Right ventricle myocardium superior (tissue), 1 donor: ENCODE data around the gene LRRFIP2. TPM values are rescaled to one million over a fixed set of nuclear protein-coding genes. Genes with fewer than 3 reads are reported as not detected.
"Not testable (repeated sequence)": the region's sequence is repeated elsewhere in the genome, so short reads cannot be mapped to it uniquely, and the experiment has no call there.

Experiments
- ATAC-seq: fragments of 200-7000 bp; cut with Tn5 transposase; one replicate; pipeline ENCODE4 v1.9.1; 2020; ENCODE audit warnings: mild to moderate bottlenecking; ENCODE audit not compliant: poor library complexity
- DNase-seq: peaks from one replicate; pipeline ENCODE4 v3.0.0-alpha.2; 2020
- intact Hi-C: fragments of 100-400 bp; cut with DNase I; formaldehyde crosslinking; loops from one replicate; pipeline ENCODE4 v1.11.2; 2022
- total RNA-seq: library from RNA; stranded (reverse); fragmentation: NEBNext Ultra II Directional; extraction: Animal tissue kit (Norgen Biotek cat#: 25700); gene quantifications from one replicate; pipeline ENCODE4 v1.2.1, GENCODE V29; 2021
- donor health status: DM: no; HTN: yes; CAD: no; lungs with severe emphysema.

The LRRFIP2 gene
- total RNA-seq, 1 donor from 2014 or later, result 150 TPM

DNA sequence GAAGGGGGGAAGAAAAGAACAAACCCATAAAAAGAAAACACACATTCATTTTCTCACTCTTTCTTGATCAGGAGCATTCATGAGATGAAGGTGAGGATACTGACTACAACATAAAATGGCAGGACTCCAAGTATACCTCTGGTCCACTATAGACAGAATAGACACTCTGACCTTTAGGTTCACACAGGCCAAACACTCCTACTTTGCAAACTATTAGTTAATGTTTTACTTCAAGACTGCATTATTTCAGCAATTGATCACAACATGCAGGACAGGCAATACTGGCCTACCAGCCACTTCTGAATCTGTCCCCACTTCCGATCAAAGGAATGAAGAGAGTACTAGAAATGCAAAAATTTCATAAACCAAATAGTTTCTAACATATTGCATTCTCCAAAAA is 47.0 kb downstream of the LRRFIP2 start:
- ATAC-seq, result no peak
- intact Hi-C loops, result no loop called here
- DNase-seq, result no peak

DNA sequence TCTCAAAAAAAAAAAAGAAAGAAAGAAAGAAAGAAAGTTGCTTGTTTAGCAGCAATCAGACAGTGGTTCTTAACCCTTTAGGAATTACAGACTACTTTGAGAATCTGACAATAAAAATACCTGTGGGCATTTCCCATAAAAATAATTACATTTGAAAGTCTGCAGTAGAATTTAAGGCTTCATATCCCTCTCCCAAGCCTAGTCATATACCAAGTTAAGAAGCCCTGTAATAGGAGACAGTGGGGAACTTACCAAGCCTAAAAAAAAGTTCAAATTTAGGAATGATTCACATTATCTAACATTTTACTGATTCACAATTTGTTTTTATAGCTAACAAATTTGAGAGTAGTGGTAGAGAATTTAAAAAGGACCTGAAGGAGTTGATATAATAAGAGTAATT is 47.5 kb downstream of the LRRFIP2 start:
- ATAC-seq, result no peak
- intact Hi-C loops, result no loop called here
- no peak for DNase-seq

DNA sequence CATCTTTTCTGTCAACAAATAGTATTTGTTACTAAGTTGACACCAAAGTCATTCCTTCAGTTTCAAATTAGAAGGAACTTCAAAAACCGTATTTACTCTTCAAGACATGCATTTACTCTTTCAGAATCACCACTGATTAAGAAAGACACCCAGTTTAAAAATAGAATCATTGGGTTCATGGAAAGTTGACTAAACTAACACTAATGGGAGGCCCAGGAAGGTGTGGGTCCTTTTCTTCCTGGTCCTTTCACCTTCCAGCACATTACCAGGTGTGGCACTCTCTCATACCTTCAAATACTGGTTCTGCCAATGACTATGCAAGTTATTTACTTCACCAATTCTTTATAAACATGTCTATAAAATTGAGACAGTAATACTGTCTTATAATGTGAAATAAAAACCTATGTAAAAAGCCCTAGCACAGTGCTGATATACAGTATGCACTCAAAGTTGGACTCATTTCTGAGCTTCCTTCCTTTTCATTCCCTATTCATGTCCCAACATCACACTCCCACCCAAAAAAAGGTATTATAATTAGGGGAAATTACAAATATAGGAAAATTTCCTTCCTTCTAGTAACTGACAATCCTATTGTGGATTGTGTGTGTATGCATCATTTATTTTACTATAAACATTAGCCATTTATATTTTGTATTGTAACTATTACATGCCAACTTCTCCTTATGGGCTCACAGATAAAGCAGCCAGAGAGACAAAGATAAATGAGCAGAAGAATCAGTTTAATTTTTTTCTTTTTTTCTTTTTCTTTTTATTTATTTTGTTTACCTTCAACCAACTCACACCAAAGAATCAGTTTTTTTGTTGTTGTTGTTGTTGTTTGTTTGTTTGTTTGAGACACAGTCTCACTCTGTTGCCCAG is 48.9 kb downstream of the LRRFIP2 start:
- ATAC-seq (no peak), DNase-seq (no peak)
- intact Hi-C loops, result no loop called here

DNA sequence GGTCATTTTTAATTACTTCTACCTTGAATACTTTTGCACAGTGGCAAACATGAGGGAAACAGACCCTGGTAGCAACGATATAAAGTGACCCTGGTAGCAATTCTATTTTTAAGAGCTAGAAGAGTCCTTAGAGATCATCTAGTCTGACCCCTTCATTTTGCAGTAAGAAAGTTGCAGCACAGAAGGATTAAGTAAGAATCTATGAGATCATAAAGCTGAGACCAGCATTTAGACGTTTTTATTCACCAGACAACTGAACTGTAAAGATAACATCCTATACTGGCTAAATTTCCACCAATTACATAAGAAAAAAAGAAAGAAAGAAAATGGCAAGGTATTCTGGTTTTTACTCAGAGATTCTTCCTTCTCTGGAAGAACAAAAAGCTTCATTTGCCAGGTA is 49.9 kb downstream of the LRRFIP2 start:
- no peak for ATAC-seq
- no peak for DNase-seq
- intact Hi-C loops, result no loop called here

DNA sequence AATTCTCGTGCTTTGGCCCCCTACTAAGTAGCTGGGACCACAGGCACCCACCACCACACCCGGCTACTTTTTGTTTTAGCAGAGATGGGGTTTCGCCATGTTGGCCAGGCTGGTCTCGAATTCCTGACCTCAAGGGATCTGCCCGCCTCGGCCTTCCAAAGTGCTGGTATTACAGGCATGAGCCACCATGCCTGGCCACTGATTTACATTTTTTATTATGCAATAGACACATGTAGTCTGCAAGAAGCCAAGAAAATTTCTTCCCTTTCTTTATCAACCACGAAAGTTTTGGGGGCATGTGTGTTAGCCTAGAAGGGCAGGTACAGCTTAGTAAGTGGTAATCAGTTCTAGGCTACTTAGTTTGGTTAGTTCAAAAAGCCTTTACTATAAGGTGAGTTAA is 51.1 kb downstream of the LRRFIP2 start:
- intact Hi-C loops, result no loop called here
- DNase-seq, result no peak
- ATAC-seq, result no peak

DNA sequence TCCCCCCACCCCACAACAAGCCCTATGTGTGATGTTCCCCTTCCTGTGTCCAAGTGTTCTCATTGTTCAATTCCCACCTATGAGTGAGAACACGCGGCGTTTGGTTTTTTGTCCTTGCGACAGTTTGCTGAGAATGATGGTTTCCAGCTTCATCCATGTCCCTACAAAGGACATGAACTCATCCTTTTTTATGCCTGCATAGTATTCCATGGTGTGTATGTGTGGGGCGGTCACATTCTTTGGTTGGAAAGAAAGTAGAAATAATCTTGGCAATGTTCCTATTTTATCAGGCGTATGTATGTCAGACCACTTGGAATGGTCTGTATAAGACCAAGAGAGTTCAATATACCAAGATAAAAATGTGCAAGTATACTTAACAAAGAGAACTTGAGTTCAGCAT is 52.3 kb downstream of the LRRFIP2 start:
- ATAC-seq, intact Hi-C loops, DNase-seq: not testable (repeated sequence)

DNA sequence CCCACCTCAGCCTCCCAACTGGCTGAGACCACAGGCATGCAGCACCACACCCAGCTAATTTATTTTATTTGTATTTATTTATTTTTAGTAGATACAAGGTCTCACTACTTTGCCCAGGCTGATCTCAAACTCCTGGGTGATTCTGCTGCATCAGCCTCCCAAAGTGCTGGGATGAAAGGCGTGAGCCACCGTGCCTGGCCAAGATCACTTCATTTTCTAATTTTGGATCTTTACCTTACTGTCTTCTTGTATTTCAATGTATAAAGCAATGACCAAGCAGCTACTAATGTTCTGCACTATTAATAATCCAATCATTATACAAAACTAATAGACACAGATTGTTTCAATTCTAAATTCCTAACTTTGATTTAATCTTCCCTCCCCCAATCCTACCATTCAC is 56.2 kb downstream of the LRRFIP2 start:
- ATAC-seq (peak; percentile 25), DNase-seq (no peak)
- intact Hi-C loops, result no loop called here

DNA sequence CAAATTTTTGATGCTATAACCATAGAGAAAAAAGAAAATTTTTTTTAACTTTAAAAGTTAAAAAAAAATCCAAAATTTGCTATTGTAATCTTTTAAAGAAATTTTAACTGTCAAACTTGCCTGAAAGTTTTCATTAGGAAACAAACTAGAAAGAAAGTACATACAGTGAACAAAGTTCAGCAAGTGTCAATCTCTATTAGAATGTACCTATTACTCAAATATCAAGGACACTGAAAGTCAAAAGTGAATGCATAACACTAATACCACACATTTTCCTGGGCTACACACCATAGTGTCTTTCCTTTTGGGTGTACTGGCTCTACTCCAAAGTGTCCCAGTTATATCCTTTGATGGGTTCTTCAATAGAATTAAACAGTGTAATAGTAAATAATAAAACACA is 56.8 kb downstream of the LRRFIP2 start:
- DNase-seq (no peak), ATAC-seq (no peak)
- intact Hi-C loops, result no loop called here

DNA sequence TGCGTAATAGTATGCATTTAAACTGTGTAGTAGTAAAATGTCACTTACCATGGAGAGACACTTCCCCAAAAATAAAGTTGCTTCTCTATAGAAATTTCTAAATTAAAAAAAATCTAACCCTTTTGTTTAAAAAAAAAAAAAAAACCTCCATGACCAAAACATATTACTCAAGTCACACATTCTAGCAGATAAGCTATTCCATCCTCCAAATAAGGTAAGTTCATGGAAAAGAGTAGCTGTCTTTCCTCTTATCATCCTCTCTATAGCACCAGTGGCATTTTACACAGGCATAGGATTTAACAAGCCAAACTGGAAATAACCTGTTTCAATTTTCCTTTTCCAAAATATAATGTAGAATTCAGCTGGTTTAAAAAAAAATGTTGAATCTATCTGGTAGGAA is 57.4 kb downstream of the LRRFIP2 start:
- intact Hi-C loops, result no loop called here
- DNase-seq (no peak), ATAC-seq (no peak)

DNA sequence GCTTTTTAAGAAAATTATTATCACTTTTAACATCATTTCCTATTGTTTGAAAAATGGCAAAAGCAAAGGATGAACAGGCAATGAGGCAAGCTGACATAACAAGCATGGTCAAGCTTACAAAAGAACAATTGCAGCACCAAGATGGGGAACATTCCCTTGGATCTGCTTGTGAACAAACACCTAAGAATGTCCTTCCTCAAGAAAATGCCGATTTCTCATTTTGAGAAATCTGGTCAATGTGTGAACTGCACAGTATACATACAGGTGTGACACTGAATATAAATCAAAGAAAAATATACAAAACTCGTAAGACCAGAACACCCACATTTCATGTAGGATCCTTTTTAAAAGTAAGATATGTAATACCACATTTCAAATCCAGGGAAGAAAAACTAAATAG is 58.9 kb downstream of the LRRFIP2 start:
- ATAC-seq (no peak), DNase-seq (no peak)
- intact Hi-C loops, result no loop called here

DNA sequence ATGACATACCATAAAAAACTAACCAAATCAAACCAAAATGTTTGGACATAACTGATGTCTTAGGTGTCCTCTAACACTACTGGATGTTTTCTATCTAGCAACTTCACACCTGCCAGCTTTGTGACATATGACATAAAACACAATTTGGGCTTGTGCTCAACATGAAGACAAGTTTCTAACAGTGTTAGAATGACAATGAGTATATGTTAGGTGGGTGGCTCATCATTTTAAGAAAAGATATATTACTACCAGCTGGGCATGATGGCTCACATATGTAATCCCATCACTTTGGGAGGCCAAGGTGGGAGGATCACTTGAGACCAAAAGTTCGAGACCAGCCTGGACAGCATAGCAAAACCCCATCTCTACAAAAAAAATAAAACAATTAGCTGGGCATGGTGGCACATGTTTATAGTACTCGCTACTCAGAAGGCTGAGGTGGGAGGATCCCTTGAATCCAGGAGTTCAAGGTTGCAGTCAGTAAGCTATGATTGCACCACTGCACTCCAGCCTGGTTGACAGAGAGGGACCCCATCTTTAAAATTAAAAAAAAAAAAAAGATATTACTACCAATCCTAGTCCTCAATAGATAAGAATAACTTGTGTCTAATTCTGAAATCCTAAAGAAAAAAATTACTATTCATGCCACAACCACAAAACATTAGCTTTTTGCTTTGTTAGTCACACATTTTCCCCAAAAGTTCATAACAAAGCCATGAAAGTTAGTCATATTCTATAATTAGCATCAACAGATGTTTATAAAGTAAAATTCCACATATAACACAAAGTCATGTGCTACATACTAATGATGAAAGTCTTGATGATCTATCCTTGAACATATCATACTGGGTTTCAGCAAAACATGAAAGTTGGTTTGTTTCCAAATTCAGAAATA is 59.9 kb downstream of the LRRFIP2 start:
- intact Hi-C loops, result no loop called here
- ATAC-seq (no peak), DNase-seq (no peak)

DNA sequence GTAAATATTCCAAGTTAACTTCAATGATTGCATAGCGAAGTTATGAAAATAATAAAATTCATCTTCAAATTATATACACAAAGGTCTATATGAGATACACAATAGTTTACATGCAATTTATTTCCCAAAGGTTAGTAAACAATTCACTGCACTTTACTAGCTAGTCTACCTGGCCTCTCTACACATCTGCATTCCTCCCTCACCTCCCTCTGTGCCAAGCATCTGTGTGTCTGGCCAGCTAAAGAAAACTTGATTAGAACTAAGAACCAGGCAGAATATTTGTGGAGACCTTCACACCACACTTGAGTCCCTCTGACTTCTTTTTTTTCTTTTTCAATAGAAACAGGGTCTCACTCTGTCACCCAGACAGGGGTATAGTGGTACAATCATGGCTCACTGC is 61.4 kb downstream of the LRRFIP2 start:
- intact Hi-C loops, result no loop called here
- DNase-seq (no peak), ATAC-seq (no peak)

DNA sequence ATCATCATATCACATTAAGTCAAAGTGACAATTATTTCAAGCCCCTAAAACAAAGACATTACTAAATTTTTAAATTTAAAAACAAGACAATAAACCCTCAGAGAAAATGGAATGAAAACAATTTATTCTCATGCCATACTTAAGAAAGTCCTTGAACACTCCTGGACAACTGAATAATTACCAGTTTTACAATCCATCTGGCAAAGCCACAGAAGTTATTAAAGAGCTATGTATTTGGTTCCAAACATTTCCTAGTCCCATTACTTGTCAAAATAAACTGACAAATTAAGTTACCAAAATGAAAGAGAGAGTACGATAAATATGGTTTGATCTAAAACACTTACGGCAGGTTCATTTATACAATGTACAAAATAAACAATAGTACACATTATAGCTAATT is 63.2 kb downstream of the LRRFIP2 start:
- intact Hi-C loops, result no loop called here
- ATAC-seq (no peak), DNase-seq (no peak)

DNA sequence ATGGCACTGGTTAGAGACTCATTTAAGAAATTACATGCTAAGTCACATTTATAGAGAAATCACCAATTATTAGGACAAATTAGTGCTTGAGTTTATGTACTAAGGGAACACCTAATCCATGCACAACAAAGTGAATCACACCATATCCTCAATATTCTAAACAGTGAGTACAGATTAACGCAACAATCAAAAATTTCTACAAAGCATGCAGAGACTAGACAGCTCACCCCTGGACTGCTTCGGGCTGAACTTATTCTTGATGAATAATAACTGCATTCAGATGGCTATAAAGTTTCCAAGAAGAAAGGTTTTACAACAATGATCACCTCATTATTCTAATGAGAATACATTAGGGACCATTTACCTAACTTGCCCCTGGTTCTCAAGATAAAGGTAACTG is 66.5 kb downstream of the LRRFIP2 start:
- ATAC-seq (no peak), DNase-seq (no peak)
- intact Hi-C loops, result no loop called here

DNA sequence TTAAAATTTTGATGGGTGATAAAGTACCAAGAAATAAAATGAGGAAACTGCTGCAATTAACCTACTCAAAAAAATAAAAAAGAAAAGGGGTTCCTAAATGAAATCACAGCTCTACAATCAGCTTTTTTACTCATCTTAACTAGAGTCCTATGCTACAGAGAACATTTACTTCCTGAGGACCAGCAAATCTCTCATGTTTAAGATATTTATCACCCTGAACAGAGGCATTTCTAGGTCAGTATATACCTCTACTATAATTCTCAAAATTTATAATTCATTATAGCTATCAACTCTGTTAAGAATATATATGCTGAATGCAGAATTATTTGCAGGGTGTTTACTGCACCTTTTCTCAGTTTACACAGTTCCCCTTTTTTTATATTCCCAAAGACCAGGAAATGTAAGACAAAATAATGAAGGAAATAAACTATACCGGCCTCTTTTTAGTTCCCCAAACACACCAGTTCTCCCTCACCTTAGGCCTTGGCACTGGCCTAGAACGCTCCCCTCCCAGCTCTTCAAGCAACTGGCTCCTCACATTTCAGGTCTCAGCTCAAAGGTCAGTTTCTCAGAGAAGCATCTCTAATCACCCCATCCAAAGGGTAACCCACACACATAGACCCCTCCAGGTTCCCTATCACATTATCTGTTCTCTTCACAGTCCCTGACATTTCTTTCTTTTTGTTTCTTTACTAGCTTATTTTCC is 71.1 kb downstream of the LRRFIP2 start:
- no peak for DNase-seq
- ATAC-seq, result no peak
- intact Hi-C loops, result no loop called here

DNA sequence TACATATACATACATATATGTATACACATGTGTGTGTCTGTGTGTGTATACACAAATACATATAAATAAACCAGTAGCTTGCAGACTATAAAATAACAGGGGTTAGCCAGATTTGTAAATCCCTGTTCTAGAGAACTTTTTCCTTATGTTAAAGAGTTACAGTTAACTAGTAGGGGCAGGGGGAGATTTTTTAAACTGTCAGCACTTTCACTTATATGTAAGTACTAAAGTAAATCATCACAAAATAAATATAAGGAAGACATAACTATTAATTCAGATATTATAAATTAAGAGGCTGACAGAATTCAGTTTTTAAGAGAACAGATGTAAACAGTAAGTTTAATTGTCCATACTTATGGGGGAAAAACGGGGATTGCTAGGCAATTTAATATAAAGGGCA is 74.0 kb downstream of the LRRFIP2 start:
- intact Hi-C loops, result no loop called here
- DNase-seq, result no peak
- no peak for ATAC-seq

DNA sequence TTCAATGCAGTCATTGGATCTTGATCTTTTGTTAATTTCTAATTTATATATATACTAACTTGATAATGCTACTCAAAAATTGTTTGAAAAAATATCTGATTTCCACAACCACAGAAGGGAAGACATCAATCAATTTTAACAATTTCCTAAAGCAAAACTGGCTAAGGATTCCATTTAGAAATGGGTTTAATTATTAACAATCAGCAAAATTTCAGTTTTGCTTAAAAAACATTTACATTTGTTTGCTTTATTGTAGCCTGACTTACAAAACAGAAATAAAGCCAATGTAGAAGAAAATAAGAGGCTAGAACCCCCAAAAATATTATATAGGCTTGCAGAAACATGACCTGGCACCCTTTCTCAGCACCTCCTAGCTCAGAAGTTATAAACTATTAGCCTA is 74.9 kb downstream of the LRRFIP2 start:
- ATAC-seq, result no peak
- intact Hi-C loops, result no loop called here
- DNase-seq, result no peak

DNA sequence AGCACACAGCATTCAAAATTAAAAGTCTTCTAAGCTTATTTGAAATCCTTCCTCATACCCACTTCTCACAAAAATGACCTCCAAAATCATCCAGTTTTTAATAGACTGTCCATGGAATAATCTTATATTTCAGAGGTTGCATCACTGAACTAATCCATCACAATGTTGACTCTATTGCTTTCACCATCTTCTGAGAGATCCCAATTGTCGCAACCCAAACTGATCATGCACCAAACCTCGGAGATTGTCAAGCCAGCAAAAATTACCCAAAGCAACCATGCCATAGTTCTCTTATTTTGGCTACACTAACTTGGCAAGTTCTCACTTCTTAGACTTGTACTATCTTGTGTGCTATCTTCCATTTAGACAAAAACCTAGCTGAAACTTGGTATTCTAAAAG is 75.5 kb downstream of the LRRFIP2 start:
- no peak for DNase-seq
- intact Hi-C loops, result no loop called here
- no peak for ATAC-seq

DNA sequence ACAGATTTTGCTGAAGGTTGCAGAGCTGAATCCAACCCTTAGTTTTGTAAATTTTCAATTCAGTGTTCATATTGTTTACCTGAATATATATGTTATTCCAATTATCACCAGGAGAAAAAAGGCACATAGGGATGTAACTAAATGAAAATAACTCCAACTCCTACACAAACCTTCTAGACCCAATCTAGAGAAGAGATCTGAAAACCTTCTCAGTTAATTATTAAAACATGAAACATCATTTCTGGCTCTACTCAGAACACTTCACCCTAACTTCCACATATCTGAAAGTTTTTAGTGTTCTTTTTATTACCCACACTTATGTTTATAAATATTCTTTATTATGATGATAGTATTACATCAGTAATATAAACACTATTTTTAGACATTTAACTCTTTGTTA is 76.6 kb downstream of the LRRFIP2 start:
- ATAC-seq (no peak), DNase-seq (no peak)
- intact Hi-C loops, result no loop called here
